Suppressor macrophage treated with lipopolysaccharide for 4 hours (primary cell): Measurements from ENCODE around the gene RBMS3.
A peak's percentile ranks its signal among the peaks of the same experiment; 100 is the strongest.
"Not testable (repeated sequence)": the region's sequence is repeated elsewhere in the genome, so short reads cannot be mapped to it uniquely, and the experiment has no call there.

Experiments
- DNase-seq: peaks from one replicate; pipeline ENCODE4 v3.0.0-alpha.2; 2020

Gene RBMS3

DNA sequence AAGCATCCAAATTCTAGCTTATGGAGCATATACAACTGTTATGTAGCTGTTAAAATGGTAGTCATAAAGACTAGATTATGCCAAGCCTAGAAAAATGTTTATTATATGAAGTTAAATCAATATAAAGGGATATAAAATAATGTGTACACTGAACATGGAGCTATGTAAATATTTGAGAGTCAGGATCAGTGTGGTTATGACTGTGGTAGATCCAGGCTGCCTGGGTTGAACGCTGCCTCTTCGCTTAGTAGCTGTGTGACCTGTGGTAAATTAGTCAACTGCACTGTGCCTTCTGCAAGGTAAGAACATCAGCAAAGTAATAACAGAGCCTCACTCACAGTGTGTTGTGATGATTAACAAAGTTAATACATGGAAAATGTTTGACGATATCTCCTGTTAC is 212.2 kb downstream of the RBMS3 start:
- DNase-seq, result no peak

GRCh38 chr3:29494305-29495036 is 213.6 kb downstream of the RBMS3 start:
- DNase-seq, result no peak

- DNase-seq, result no peak
Observed at GRCh38 chr3:29497282-29497681, 216.4 kb downstream of the RBMS3 start.

GRCh38 chr3:29502771-29503170 is 221.9 kb downstream of the RBMS3 start:
- DNase-seq, result no peak

GRCh38 chr3:29503314-29503713 is 222.4 kb downstream of the RBMS3 start:
- no peak for DNase-seq

- DNase-seq, result no peak
Observed at GRCh38 chr3:29503958-29504357, 223.1 kb downstream of the RBMS3 start.

- DNase-seq, result no peak
Observed at GRCh38 chr3:29506502-29506901, 225.6 kb downstream of the RBMS3 start.

GRCh38 chr3:29511701-29512100 is 230.8 kb downstream of the RBMS3 start:
- no peak for DNase-seq

- DNase-seq, result no peak
Observed at GRCh38 chr3:29512641-29513040, 231.8 kb downstream of the RBMS3 start.

DNA sequence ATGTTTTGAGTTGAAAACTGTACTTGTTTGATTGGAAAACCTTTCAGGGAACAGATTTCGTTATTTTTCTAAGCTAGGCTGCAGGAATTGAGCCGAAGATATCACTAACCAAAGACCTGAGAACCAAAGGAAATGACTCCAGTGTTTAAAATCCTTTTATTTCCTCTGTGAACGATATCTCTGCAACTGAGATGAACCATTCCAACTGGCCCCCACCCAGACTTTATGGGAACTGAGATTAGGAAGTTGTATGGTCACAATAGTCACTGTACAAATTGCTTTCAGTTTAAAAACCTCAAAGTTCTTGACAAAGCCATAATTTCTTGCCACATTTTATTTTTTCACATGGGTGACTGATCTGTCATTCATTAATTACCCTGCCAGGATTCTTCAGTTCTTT is 232.4 kb downstream of the RBMS3 start:
- peak; percentile 32 for DNase-seq

GRCh38 chr3:29514170-29514569 is 233.3 kb downstream of the RBMS3 start:
- DNase-seq, result peak; percentile 12

DNA sequence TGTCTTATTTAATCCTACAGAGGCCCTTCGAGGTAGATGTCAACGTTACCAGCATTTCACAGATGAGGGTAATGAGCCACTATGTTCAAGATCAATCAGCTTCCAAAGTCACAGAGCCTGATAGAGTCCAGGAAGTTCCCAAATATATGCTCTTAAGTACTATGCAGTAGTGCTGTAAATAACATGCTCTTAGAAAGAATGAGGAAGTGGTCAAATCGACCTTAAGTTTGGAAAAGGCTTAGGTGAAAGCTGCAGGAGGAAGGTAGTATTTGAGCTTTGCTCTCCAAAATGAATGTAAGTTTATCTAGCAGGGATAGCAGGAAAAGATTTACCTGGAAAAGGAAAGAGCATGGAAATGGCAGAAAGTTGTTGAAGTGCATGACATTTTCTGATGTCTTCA is 234.0 kb downstream of the RBMS3 start:
- no peak for DNase-seq

DNA sequence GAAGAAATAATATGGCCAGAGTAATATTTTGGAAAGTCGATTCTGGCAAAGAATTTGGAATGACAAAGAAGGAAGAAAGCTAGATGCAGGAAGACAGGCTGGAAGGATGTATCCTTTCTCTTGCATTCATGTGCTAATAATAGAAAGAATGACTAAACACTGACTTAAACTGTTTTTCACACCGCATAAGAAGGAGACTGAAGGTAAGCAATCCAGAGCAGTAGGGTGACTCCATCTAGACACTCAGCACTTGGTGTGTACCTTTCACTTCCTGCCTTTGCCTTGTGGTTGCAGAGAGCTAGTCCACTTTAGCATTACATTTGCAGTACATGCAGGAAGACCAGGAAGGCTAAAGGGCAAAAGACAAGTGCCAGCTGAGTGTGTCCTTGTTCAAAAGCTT is 234.6 kb downstream of the RBMS3 start:
- DNase-seq, result no peak

GRCh38 chr3:29516164-29516563 is 235.3 kb downstream of the RBMS3 start:
- no peak for DNase-seq

DNA sequence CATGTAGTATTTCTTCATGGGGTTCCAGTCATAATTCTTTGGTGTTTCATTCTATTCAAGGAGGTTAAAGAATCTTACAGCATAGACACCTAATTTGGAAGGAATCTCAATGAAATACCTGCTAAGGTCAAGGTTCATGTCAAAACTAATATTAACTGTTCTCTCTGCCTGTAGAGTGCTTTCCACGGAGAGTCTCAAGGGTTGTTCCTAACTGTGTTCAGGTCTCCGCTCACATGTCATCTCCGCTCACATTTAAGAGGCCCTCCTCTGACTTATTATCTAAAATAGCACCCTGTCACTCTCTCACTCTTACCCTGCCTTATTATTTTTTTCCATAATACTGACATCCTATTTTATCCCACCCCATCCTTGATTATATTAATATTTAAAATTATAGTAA is 239.9 kb downstream of the RBMS3 start:
- no peak for DNase-seq

GRCh38 chr3:29521293-29521692 is 240.4 kb downstream of the RBMS3 start:
- no peak for DNase-seq

- DNase-seq, result no peak
Observed at GRCh38 chr3:29521751-29522150, 240.9 kb downstream of the RBMS3 start.

- DNase-seq, result not testable (repeated sequence)
Observed at GRCh38 chr3:29524433-29524832, 243.6 kb downstream of the RBMS3 start.

GRCh38 chr3:29525254-29525881 is 244.5 kb downstream of the RBMS3 start:
- DNase-seq, result no peak

GRCh38 chr3:29527246-29527645 is 246.4 kb downstream of the RBMS3 start:
- DNase-seq, result no peak

DNA sequence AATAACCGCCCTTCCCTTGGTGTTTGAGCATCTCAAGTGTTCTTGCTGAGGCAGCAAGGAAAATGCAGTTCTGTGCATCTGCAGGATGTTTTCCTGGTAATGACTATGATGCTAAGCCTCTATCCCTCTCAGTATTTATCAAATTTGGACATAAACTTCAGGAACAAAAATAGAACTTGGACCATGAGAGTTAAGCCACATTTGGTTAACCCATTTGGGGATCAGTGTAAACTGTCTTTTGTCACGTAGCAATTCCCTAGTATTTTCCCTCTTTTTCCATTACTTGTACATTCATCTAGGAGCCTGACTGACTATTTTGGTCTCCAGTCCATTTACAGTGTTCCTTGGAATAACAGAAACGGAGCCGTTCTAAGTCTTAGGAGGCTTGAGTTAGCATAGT is 250.8 kb downstream of the RBMS3 start:
- no peak for DNase-seq

DNA sequence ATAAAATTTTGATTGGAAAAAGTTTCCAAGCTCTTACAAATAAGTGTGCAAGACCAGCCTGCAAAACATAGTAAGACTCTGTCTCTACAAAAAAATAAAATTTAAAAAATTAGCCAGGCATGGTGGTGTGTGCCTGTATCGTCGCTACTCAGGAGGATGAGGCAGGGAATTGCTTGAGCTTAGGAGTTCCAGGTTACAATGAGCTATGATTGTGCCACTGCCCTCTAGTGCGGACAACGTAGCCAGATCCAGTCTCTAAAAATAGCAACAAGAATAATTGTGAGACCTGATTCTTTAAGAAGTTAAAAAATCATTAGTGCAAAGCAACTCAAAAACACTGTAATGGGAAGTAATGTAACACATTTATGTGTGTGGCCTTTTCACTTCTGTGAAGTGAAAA is 251.6 kb downstream of the RBMS3 start:
- DNase-seq, result no peak

DNA sequence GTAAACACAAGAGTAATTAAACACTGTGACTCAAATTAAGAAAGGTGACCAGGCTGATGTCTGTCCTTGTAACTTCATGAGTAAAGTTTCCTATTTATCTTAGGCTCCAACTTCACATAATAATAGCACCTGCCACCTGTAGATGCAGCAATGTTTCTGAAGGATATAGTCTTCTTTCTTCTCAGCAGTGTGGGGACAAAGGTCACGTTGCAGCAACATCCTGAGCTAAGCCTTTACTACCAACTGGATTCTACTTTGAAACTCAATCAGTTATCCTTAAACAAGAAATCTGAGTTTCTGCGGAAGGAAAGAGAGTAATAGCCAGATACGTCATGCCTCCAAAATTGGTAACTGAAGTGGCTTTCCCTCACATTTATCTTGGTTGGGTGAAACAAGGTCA is 253.1 kb downstream of the RBMS3 start:
- no peak for DNase-seq

GRCh38 chr3:29536016-29536758 is 255.3 kb downstream of the RBMS3 start:
- no peak for DNase-seq
